Activated CD8-positive, alpha-beta memory T cell treated with anti-CD3 and anti-CD28 coated beads, Interleukin-2, amount 10 ng/mL, durations not matched to agents 7 days and 5 days (primary cell): ENCODE measurements around the gene ITPK1. TPM values are rescaled to one million over a fixed set of nuclear protein-coding genes. Genes with fewer than 3 reads are reported as not detected.

Experiments used
- ATAC-seq: fragments of 150-1000 bp; cut with Tn5 transposase; one replicate; pipeline ENCODE4 v1.10.0; 2021; ENCODE audit warnings: moderate library complexity
- CTCF ChIA-PET: fragments of 350-600 bp; sonication (Branson Sonifier 250); formaldehyde crosslinking; loops from one replicate; lab custom pipeline; 2021; ENCODE audit warnings: antibody characterized with exemption; lab: Charles Lee
- DNase-seq: peaks from one replicate; pipeline ENCODE4 v3.0.0-alpha.2; 2020
- H3K27ac Mint-ChIP-seq: one replicate; pipeline ENCODE4 v1.8.0; 2021; ENCODE audit warnings: mild to moderate bottlenecking, mixed read lengths
- H3K27me3 Mint-ChIP-seq: one replicate; pipeline ENCODE4 v1.8.0; 2021; ENCODE audit warnings: mixed read lengths
- H3K36me3 Mint-ChIP-seq: one replicate; pipeline ENCODE4 v1.8.0; 2021; ENCODE audit warnings: mild to moderate bottlenecking, mixed read lengths
- H3K4me1 Mint-ChIP-seq: one replicate; pipeline ENCODE4 v1.8.0; 2021; ENCODE audit warnings: mixed read lengths
- H3K4me3 Mint-ChIP-seq: one replicate; pipeline ENCODE4 v1.8.0; 2021; ENCODE audit warnings: mild to moderate bottlenecking, moderate library complexity, mixed read lengths
- H3K9me3 Mint-ChIP-seq: one replicate; pipeline ENCODE4 v1.8.0; 2022; ENCODE audit warnings: low read depth, mixed read lengths
- total RNA-seq, 2 experiments: library from RNA; stranded (reverse); gene quantifications; one replicate each; pipeline ENCODE4 v1.2.3, GENCODE V29; 2021

ITPK1 gene
- total RNA-seq, 2 experiments from 2014 or later = 96.1 to 103 TPM

DNA sequence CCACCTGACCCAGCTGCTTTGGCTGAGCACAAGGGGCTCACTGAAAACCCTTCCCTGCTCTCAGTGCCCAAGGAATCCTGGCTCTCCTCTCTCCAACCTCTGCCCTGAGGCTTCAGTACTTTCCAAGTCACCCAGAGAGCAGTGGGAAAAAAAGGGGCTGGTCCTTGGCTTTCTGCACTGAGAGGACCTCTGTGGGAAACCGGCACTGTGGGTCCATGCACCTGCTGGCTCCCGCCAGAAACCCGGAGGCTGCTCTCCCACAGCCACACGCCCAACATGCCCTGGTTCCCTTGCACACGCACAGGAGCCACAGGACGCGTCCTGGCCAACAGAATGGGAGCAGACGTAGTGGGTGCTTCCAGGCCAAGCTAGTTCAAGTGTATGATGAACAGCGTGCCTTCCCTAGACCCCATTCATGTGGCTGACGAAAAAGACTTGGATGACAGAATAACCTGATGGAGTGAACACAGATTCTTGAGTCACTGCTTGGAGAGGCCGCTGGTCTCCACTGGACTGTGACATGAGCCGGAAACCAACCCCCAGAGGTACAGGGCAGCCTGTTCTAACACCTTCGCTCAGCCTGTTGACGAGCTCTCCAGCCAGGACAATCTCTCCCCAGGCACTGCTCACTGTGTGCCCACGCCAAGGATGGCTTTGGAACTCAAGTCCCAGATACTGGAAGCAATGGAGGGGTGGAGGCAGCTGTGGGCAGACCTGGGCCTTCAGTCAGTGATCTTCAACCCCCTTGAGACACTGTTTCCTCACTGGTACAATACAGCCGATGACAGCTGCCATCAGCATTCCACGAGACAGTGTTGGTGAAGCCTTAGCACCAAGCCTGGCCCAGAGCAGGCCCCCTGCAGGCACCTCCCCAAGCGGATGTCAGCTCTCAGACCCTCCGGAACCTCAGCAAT lies 87.7 kb downstream of the ITPK1 start:
- no peaks in the 10 kb centered on the region for H3K9me3 Mint-ChIP-seq
- H3K36me3 Mint-ChIP-seq = peaks cover 2% of the 10 kb centered on the region
- DNase-seq (no peak), ATAC-seq (no peak)
- no peak overlapping the region for H3K4me3 Mint-ChIP-seq
- H3K4me1 Mint-ChIP-seq = peaks cover 10% of the 10 kb centered on the region
- CTCF ChIA-PET = interaction anchor here (0.9 to 1.2 kb wide), 2 partner anchors 85 to 86 kb away, joined by 3 read pairs; no protein-coding TSS in a partner anchor
- no peak overlapping the region for H3K27ac Mint-ChIP-seq
- H3K27me3 Mint-ChIP-seq = no peaks in the 10 kb centered on the region

DNA sequence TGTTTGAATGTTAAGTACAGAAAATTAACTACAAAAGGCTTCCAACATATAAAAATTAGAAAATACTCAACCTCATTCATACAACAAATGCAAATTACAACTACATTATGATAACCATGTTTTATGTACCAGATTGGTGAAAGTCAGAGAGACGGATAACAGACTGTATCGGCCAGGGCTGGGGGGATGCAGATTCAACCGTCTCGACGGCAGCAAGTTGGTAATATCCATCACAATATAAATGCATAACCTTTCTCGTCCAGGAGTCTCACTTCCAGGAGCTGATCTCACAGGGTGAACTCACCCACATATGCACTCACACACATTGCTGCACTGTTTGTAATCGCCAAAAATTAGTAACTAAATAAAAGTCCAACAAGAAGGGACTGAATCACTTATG lies 89.4 kb downstream of the ITPK1 start:
- no peak overlapping the region for H3K4me3 Mint-ChIP-seq
- peaks cover 3% of the 10 kb centered on the region for H3K36me3 Mint-ChIP-seq
- H3K9me3 Mint-ChIP-seq = no peaks in the 10 kb centered on the region
- no peak for ATAC-seq
- peaks cover 11% of the 10 kb centered on the region for H3K4me1 Mint-ChIP-seq
- no peak overlapping the region for H3K27ac Mint-ChIP-seq
- CTCF ChIA-PET = interaction anchor here (0.8 kb wide), 1 partner anchor 106 kb away, joined by 4 read pairs; no protein-coding TSS in a partner anchor
- no peak for DNase-seq
- H3K27me3 Mint-ChIP-seq = no peaks in the 10 kb centered on the region

DNA sequence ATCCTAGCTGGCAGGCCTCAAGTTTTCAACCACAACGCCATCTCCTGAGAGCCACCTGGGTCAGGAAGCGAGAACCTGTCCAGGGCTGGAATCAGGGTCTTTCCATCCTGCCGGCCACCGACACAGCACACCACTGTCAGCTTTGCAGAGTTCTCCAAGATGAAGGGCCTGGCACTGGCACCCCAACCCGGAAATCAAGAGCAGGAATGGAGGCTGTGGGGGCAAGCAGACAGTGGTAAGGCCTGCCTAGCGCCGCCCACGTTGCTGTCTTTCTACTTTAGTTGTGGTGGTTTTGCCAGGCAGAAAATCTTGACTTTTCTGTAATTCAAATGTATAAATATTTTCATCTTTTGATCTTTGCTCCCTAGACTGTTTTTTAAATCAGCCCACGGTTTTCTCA lies 90.7 kb downstream of the ITPK1 start:
- H3K27ac Mint-ChIP-seq = no peak overlapping the region
- H3K9me3 Mint-ChIP-seq = no peaks in the 10 kb centered on the region
- no peak overlapping the region for H3K4me3 Mint-ChIP-seq
- ATAC-seq = no peak
- peaks cover 3% of the 10 kb centered on the region for H3K36me3 Mint-ChIP-seq
- DNase-seq = no peak
- no peaks in the 10 kb centered on the region for H3K27me3 Mint-ChIP-seq
- CTCF ChIA-PET = interaction anchor here (0.9 to 1.3 kb wide), 3 partner anchors 10 to 88 kb away, joined by 3 to 4 read pairs (median 3); no protein-coding TSS in a partner anchor
- peaks cover 14% of the 10 kb centered on the region for H3K4me1 Mint-ChIP-seq

DNA sequence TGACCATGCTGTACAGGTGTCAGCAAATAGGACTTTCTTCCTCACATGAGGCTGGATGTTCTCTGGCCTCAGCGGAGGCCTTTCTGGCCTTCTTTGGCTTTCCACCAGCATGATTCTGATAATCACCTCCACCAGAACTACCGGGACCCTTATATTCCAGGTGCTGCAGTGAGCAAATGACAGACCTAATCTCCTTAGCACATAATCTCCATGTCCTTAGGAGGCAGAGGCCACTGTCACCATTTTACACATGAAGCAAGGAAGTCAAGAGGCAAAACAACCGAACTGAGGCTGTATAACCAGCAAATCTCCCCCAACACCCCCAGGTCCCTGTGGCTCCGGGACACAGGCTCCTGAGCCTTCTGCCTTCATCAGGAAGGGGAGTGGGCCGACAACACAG lies 91.2 kb downstream of the ITPK1 start:
- H3K27me3 Mint-ChIP-seq = no peaks in the 10 kb centered on the region
- no peak overlapping the region for H3K4me3 Mint-ChIP-seq
- DNase-seq = no peak
- no peak overlapping the region for H3K27ac Mint-ChIP-seq
- CTCF ChIA-PET = interaction anchor here (0.9 to 1.3 kb wide), 2 partner anchors 10 to 89 kb away, joined by 3 to 4 read pairs; no protein-coding TSS in a partner anchor
- H3K36me3 Mint-ChIP-seq = peaks cover 3% of the 10 kb centered on the region
- no peaks in the 10 kb centered on the region for H3K9me3 Mint-ChIP-seq
- peaks cover 14% of the 10 kb centered on the region for H3K4me1 Mint-ChIP-seq
- no peak for ATAC-seq

DNA sequence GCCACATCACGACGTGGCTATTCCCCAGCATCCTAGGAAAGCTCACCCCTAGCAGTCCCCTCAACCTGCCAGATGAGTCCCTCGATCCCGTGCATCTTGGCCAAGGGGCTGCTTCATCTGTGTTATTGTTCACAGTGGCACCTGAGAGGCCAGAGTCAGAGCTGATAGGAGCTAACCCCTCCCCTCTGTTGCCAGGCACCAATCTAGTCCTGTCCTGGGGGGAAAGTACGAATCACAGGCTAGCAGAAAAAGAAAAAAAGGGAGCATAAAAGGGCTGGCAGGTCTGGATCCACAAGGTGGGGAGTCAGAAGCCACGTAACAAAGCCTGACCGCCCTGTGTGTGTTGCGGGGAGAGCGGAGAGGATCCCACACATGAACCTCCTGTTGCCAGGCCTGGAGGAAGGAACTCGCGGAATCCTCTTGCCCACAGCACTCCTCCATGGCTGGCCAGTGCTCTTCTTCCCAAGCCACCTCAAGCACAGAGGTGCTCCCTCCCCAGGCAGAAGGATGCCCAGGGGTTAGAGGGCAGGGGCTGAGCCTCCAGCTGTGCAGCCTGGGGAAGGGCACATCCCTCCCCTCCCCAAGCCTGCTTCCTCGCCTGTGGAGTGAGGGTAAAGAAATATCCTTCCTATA lies 91.8 kb downstream of the ITPK1 start:
- peaks cover 14% of the 10 kb centered on the region for H3K4me1 Mint-ChIP-seq
- peaks cover 3% of the 10 kb centered on the region for H3K36me3 Mint-ChIP-seq
- DNase-seq = no peak
- H3K27me3 Mint-ChIP-seq = no peaks in the 10 kb centered on the region
- CTCF ChIA-PET = interaction anchor here (1.3 kb wide), 1 partner anchor 89 kb away, joined by 4 read pairs; no protein-coding TSS in a partner anchor
- no peak for ATAC-seq
- H3K4me3 Mint-ChIP-seq = no peak overlapping the region
- H3K27ac Mint-ChIP-seq = no peak overlapping the region
- H3K9me3 Mint-ChIP-seq = no peaks in the 10 kb centered on the region

DNA sequence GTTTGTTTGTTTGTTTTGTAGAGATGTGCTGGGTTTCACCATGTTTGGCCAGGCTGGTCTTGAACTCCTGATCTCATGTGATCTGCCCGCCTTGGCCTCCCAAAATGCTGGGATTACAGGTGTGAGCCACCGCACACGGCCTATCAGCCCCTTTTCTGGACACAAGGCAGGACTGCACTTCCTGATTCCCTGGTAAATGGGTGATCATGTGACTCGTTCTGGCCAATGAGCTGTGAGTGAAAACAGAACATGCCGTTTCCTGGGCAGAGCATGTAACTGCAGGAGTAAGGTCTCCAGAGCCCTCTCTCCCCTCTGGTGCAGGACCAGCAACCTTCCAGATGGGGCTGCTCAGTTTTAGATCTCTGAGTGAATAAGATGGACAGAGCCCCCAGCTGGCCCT lies 92.7 kb downstream of the ITPK1 start:
- Mint-ChIP-seq H3K36me3 (peaks cover 3% of the 10 kb centered on the region), H3K4me1 (peaks cover 14% of the 10 kb centered on the region), H3K27ac (no peak overlapping the region), H3K9me3 (no peaks in the 10 kb centered on the region), H3K27me3 (no peaks in the 10 kb centered on the region), H3K4me3 (no peak overlapping the region)
- DNase-seq (no peak), ATAC-seq (no peak)
- CTCF ChIA-PET = interaction anchor here (1.3 kb wide), 1 partner anchor 90 kb away, joined by 4 read pairs; no protein-coding TSS in a partner anchor

DNA sequence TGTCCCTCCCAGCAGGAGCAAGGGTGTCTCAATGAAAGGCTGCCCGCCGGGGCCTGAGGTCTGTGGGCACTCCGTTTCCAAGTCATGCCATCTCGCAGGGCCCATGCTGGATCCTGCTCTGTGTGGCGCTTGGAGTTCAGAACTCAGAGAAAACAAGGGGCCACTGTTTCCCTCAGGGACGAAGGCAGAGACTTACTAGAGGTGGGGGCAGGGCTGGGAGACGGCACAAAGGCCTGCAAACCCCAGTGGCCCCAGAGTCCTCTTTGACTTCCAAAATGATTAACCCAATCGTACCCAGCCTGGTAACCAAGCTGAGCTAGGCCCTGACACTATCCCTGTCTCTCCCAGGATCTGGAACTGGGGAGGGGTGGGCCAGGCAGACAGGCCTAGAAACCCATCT lies 95.8 kb downstream of the ITPK1 start:
- Mint-ChIP-seq H3K27me3 (no peaks in the 10 kb centered on the region), H3K9me3 (no peaks in the 10 kb centered on the region), H3K4me3 (no peak overlapping the region), H3K4me1 (peaks cover 9% of the 10 kb centered on the region), H3K27ac (no peak overlapping the region), H3K36me3 (peaks cover 3% of the 10 kb centered on the region)
- DNase-seq (no peak), ATAC-seq (no peak)
- CTCF ChIA-PET = interaction anchor here (1.4 kb wide), 1 partner anchor 14 kb away, joined by 4 read pairs; no protein-coding TSS in a partner anchor

DNA sequence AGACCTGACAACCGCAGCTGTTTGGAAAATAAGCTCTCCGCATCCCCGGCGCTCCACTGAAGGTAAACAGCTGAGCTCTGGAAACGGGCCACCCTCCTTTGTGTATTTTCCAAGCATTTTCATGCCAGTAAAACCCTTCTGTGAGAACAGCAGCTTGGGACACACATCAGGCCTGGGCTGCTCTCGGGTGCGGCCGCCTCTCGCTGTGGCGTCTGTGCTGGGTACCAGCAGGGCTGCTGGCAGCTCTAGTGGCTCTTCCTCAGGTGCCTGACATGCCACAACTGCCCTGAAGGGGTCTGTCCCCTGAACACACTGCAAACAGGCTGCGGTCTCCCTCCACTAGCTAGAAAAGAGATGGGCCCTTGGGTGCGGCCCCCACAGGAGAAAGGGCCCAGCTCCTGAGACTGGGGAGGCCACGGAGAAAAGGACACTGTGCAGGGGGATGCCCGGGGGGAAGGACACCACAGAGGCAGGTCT lies 96.3 kb downstream of the ITPK1 start:
- ATAC-seq (no peak), DNase-seq (no peak)
- Mint-ChIP-seq H3K27me3 (no peaks in the 10 kb centered on the region), H3K9me3 (no peaks in the 10 kb centered on the region), H3K4me1 (peaks cover 9% of the 10 kb centered on the region), H3K36me3 (peaks cover 3% of the 10 kb centered on the region), H3K27ac (no peak overlapping the region), H3K4me3 (no peak overlapping the region)
- CTCF ChIA-PET = interaction anchor here (0.6 to 1.4 kb wide), 2 partner anchors 15 to 47 kb away, joined by 3 to 4 read pairs; no protein-coding TSS in a partner anchor

DNA sequence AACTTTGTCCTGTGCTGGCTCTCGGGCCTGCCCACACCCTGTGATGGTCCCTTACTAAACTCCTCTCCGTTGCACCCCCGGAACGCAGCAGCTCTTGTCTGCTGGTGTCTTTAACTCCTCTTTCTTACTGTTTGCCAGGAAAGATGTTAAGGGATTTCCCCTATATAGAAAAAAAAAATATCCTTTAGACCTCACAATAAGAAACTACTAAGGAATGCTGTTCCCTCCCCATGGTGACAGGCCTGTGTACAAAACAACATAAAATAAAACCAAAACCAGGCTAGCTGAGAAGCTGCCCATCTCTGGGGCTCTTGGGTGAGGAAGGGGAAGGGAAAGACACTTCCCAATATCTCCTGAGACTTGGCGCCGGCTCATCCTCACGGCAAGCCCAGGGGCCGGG lies 97.4 kb downstream of the ITPK1 start:
- Mint-ChIP-seq H3K4me1 (peaks cover 18% of the 10 kb centered on the region), H3K27me3 (no peaks in the 10 kb centered on the region), H3K9me3 (no peaks in the 10 kb centered on the region), H3K4me3 (no peak overlapping the region), H3K36me3 (peaks cover 3% of the 10 kb centered on the region), H3K27ac (no peak overlapping the region)
- DNase-seq (no peak), ATAC-seq (no peak)
- CTCF ChIA-PET = interaction anchor here (0.8 kb wide), 1 partner anchor 35 kb away, joined by 3 read pairs; no protein-coding TSS in a partner anchor

DNA sequence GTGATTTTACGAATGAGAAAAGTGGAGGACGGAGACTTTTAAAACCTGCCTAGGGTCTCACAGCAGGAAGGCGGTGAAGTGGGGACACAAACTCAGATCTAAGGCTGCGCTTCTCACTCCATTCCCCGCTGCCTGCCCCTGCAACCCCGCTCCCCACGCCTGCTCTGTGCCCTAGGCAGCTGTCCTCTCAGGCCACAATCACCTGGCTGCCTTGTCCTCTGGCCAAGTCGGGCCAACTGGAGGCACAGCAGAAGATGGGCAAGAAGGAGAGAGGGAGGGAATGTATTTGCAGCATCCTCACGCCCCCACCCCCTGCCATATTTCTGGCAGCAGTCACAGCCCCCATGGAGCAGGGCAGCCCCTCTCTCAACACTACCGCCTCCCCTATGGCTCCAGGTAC lies 97.8 kb downstream of the ITPK1 start:
- no peaks in the 10 kb centered on the region for H3K9me3 Mint-ChIP-seq
- CTCF ChIA-PET = interaction anchor here (0.8 kb wide), 1 partner anchor 34 kb away, joined by 3 read pairs; no protein-coding TSS in a partner anchor
- no peak for DNase-seq
- no peak for ATAC-seq
- no peaks in the 10 kb centered on the region for H3K36me3 Mint-ChIP-seq
- H3K4me3 Mint-ChIP-seq = no peak overlapping the region
- H3K27ac Mint-ChIP-seq = no peak overlapping the region
- peaks cover 19% of the 10 kb centered on the region for H3K4me1 Mint-ChIP-seq
- no peaks in the 10 kb centered on the region for H3K27me3 Mint-ChIP-seq

DNA sequence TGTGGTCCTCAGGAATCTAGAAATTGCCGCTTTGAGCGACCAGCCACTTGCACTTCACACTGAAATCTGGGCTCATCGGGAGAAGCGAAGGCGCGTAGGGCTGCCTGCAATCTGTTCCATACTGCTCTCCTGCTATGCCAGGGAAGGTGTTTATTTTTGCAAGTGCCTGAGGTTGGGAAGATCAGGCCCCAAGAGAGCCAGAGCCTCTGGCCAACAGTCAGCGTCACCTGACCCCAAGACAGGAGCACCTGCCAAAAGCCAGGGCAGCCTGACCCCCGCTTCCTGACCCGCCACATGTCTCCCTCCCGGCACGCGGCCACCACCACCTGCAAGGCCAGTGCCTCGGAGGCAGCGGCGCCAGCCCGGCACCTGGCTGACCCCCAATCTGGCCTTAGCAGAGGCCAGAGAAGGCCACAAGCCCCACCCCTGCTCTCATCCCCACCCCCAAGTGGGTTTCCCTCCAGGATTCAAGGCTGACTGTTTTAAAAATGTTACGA lies 98.4 kb downstream of the ITPK1 start:
- no peak for DNase-seq
- H3K36me3 Mint-ChIP-seq = no peaks in the 10 kb centered on the region
- no peaks in the 10 kb centered on the region for H3K27me3 Mint-ChIP-seq
- no peaks in the 10 kb centered on the region for H3K9me3 Mint-ChIP-seq
- peaks cover 19% of the 10 kb centered on the region for H3K4me1 Mint-ChIP-seq
- no peak overlapping the region for H3K4me3 Mint-ChIP-seq
- ATAC-seq = no peak
- no peak overlapping the region for H3K27ac Mint-ChIP-seq
- CTCF ChIA-PET = no interaction called here

DNA sequence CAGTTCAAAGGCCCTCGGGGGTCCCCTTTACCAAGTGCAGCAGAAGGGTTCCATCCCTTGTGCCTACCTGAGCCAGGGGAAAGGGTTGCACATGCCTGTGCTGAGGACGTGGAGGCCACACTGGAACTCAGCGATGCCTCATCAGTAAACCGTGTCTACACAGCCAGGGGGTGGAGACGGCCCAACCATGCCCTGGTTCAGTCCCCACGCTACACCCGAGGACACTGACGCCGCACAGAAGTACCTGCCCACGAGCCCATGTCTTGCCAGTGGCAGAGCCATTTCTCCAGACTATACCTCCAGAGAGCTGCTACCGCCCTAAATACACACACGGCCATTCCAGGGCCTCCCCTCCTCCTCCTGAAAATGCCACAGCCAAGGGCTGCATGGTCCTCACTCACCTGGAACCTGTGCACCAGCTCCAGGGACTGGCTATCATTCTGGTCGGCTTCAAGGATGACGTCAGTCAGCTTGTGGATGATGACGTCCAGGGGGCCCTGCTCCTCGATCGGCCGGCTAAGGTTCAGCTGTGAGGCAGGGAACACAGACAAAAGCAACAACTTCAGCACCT lies 99.4 kb downstream of the ITPK1 start:
- Mint-ChIP-seq H3K4me3 (no peak overlapping the region), H3K27ac (no peak overlapping the region), H3K36me3 (no peaks in the 10 kb centered on the region), H3K27me3 (no peaks in the 10 kb centered on the region), H3K9me3 (no peaks in the 10 kb centered on the region), H3K4me1 (peaks cover 21% of the 10 kb centered on the region)
- no peak for ATAC-seq
- CTCF ChIA-PET = no interaction called here
- no peak for DNase-seq

DNA sequence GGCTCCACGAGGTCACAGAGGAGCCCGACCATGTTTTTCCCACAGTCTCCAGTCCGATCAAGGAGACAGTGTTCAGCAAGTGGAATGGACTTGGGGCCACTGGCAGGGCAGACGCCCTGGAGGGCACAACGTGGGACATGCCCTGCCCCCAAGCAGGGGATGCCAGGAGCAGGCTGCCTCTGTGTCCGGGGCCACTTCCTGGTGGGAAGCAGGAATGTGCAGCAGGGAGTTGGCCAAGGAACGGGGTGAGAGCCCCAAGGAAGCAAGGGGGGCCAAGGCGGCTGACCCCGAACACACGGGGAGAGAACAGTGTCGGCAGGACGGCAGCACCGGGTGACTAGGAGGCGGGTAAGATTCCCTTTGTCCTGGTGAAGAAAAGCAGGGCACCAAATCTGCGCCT lies 100.2 kb downstream of the ITPK1 start:
- Mint-ChIP-seq H3K27me3 (no peaks in the 10 kb centered on the region), H3K9me3 (no peaks in the 10 kb centered on the region), H3K36me3 (no peaks in the 10 kb centered on the region), H3K27ac (no peak overlapping the region), H3K4me1 (peaks cover 18% of the 10 kb centered on the region), H3K4me3 (no peak overlapping the region)
- no peak for ATAC-seq
- no peak for DNase-seq
- CTCF ChIA-PET = no interaction called here
